ENCODE measurements around the gene CPTP. TPM values are rescaled to one million over a fixed set of nuclear protein-coding genes. Genes with fewer than 3 reads are reported as not detected.

CPTP gene
- total RNA-seq, 4 donors from 2014 or later, result 10.7 to 94.0 (median 84.6) TPM

DNA sequence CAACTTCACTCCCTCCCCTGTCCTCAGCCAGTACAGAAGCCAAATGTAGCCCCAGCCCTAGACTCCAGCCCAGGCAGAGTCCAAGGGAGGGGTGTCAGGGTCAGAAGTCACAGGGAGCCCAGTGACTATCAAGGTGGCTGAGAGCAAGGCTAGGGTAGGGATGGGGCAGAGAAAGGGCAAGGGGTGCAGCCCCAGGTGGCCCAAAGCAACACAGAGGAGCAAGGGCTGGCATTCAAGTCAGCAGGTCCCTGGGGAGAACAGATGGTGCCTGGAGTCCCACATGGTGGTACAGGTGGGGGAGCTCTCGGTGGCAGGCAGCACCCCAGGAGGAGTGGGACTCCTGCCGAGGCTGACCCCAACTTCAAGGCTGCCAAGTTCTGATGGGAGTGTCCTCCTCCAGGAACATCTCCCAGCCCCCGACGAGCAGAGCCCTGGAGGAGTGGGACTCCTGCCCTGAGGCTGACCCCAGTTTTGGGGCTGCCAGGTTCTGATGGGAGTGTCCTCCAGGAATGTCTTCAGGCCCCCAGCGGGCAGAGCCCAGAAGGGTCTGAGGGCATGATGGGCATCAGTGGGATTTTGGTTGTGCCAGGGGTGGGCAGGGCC lies 28.3 kb downstream of the CPTP start:
- TF ChIP-seq POLR2A (IDR thresholded peaks at IDR 0.05), result no peak
- TF ChIP-seq, protein P1, sequence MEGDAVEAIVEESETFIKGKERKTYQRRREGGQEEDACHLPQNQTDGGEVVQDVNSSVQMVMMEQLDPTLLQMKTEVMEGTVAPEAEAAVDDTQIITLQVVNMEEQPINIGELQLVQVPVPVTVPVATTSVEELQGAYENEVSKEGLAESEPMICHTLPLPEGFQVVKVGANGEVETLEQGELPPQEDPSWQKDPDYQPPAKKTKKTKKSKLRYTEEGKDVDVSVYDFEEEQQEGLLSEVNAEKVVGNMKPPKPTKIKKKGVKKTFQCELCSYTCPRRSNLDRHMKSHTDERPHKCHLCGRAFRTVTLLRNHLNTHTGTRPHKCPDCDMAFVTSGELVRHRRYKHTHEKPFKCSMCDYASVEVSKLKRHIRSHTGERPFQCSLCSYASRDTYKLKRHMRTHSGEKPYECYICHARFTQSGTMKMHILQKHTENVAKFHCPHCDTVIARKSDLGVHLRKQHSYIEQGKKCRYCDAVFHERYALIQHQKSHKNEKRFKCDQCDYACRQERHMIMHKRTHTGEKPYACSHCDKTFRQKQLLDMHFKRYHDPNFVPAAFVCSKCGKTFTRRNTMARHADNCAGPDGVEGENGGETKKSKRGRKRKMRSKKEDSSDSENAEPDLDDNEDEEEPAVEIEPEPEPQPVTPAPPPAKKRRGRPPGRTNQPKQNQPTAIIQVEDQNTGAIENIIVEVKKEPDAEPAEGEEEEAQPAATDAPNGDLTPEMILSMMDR (IDR thresholded peaks at IDR 0.05), result no peak
- Histone ChIP-seq H3K27ac (peak overlapping the region in 1 of 4 donors; percentile 39), H3K4me3 (no peak overlapping the region), H3K27me3 (peaks cover 0 to 10% of the 10 kb centered on the region in 2 donors), H3K36me3 (peaks cover 0 to 8% (median 0%) of the 10 kb centered on the region in 3 donors), H3K4me1 (peaks cover 2 to 61% (median 24%) of the 10 kb centered on the region in 4 donors), H3K9me3 (no peaks in the 10 kb centered on the region)
- no peak for DNase-seq

DNA sequence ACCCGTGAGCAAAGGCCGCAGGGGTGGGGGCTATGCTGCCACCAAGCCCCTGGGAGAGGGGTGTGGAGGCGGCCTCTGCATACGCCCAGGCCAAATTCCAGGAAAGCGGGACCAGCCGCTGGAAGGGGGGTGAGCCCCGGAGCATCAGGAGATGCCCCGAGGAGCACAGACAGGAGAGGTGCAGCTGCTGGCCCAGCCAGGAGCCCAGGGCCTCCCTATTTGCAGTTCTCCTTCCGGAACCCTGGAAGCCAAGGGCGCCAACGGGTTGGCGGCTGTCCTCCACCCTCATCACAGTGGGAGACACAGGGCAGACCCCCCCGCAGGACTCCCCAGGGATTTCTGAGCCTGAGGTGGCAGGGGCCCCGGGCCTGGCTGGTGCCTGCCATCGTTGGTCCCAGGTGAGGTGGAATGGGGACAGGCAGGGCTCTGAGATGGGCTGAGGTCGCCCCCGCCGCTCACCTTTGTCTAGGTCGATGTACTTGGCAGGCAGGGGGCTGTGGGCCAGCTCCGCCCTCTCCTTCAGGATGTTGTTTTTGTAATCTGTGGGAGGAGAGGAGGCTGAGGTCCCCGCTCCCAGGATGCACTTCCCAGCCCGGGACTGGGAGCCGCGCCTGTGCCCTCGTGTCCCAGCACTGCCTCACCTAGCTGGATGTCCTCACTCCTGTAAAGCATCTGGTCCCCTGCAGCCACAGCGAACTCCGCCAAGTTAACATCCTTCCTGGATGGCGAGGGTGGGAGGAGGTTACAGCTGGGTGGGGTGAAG lies 29.0 kb downstream of the CPTP start:
- no peak for DNase-seq
- H3K36me3 ChIP-seq, result peaks cover 0 to 8% (median 0%) of the 10 kb centered on the region in 3 donors
- peaks cover 0 to 10% of the 10 kb centered on the region in 2 donors for H3K27me3 ChIP-seq
- no peaks in the 10 kb centered on the region for H3K9me3 ChIP-seq
- TF ChIP-seq, protein P1 (IDR thresholded peaks at IDR 0.05), result no peak
- no peak for TF ChIP-seq POLR2A (IDR thresholded peaks at IDR 0.05)
- H3K4me1 ChIP-seq, result peaks cover 2 to 60% (median 20%) of the 10 kb centered on the region in 4 donors
- H3K27ac ChIP-seq, result no peak overlapping the region
- no peak overlapping the region for H3K4me3 ChIP-seq

DNA sequence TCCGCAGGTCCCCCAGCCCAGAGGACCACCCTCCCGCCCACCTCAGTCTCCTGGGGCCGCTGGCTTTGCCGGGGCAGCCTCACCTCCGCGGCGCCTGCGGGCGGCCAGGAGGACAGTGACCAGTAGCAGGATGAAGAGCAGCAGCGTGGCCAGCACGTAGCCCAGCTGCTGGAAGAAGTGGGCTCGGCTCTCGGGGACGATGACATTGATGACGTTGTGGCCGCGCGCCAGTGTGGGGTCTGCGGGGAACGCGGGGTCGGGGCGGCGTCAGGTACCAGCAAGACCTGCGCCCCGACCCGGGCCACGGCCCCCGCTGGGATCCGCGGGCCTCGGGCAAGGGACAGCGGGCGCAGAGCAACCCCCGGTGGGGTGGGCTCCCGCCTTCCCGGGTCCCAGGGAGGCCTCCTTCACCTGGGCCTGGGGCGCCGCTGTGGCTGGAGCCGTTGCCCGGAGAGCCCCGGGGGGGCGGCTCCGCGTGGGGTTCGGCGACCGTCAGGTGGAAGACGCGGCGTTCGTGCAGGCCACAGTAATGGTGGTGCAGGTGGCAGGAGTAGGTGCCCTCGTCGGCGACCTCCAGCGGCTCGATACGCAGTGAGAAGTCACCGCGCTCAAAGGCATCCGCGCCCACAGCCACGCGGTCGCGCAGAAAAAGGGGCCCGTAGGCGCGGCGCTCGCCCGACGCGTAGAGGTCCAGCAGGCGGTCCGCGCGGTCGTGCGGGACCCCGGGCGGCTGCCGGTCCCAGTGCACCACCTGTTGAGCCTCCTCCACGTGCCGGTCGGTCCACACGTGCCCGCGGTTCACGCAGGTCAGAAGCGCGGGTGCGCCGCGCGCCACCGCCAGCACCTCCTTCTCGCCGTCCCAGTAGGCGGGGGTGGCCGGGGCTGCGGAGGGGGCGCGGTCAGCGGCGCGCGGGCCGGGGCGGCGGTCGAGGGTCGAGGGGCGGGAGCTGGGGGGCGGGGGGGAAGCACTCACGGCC lies 30.0 kb downstream of the CPTP start:
- peak overlapping the region in 3 of 4 donors; percentile 29 to 55 (median 42) for H3K4me3 ChIP-seq
- peaks cover 2 to 69% (median 22%) of the 10 kb centered on the region in 4 donors for H3K4me1 ChIP-seq
- H3K27me3 ChIP-seq, result peaks cover 0 to 10% of the 10 kb centered on the region in 2 donors
- peaks cover 0 to 8% (median 0%) of the 10 kb centered on the region in 3 donors for H3K36me3 ChIP-seq
- H3K27ac ChIP-seq, result peak overlapping the region in 2 of 4 donors; percentile 85 to 92
- no peak for TF ChIP-seq POLR2A (IDR thresholded peaks at IDR 0.05)
- TF ChIP-seq, protein P1 (IDR thresholded peaks at IDR 0.05), result no peak
- no peak for DNase-seq
- no peaks in the 10 kb centered on the region for H3K9me3 ChIP-seq

- no peak for TF ChIP-seq POLR2A (IDR thresholded peaks at IDR 0.05)
- TF ChIP-seq, protein P1 (IDR thresholded peaks at IDR 0.05), result no peak
- Histone ChIP-seq H3K36me3 (peaks cover 0 to 8% (median 0%) of the 10 kb centered on the region in 3 donors), H3K27ac (peak overlapping the region in 3 of 4 donors; percentile 42 to 92 (median 85)), H3K4me1 (peaks cover 2 to 78% (median 22%) of the 10 kb centered on the region in 4 donors), H3K9me3 (no peaks in the 10 kb centered on the region), H3K27me3 (peaks cover 0 to 10% of the 10 kb centered on the region in 2 donors), H3K4me3 (peak overlapping the region in 3 of 4 donors; percentile 29 to 55 (median 42))
- no peak for DNase-seq
These were observed 30.8 kb downstream of the CPTP start for GRCh38 chr1:1355416-1355815.

All from Peyer's patch (tissue), 4 donors.